ENCODE results near the gene AKAP7. TPM values are rescaled to one million over a fixed set of nuclear protein-coding genes. Genes with fewer than 3 reads are reported as not detected.

Gene AKAP7
- total and polyA plus RNA-seq, 2 donors (not counting 1 experiment from before 2014, with no cell fraction given) = 6.3 to 10.8 TPM

- Histone ChIP-seq H3K4me3 (ENCODE audit: control extremely low read depth in 1 of 5, extremely low read depth in 1 of 5, insufficient read depth in 1 of 5, low read depth in 2 of 5, low read length in 4 of 5) (peak overlapping the region in 3 of 5 experiments; percentile 55 to 76 (median 67)), H3K9ac (ENCODE audit: low read length) (peak overlapping the region; percentile 79), H3K36me3 (replicated peaks in 1 of 2; ENCODE audit: control extremely low read depth in 1 of 2, control insufficient read depth in 1 of 2, extremely low read depth in 1 of 2, insufficient read depth in 2 of 2, low read length in 1 of 2) (no peaks in the 10 kb centered on the region), H3K4me1 (ENCODE audit: control insufficient read depth in 2 of 2, insufficient read depth in 2 of 2, low read length in 2 of 2) (peaks cover 9 to 13% of the 10 kb centered on the region in 2 donors), H3K4me2 (replicated peaks; ENCODE audit: low read depth, low read length, poor library complexity, severe bottlenecking) (peak overlapping the region; percentile 76), H3K79me2 (ENCODE audit: control insufficient read depth, insufficient read depth, low read length) (no peaks in the 10 kb centered on the region), H2AFZ (ENCODE audit: insufficient read depth, low read depth, low read length, poor library complexity, severe bottlenecking) (peak overlapping the region; percentile 83), H4K20me1 (ENCODE audit: control insufficient read depth, insufficient read depth, low read length, poor library complexity, severe bottlenecking) (no peaks in the 10 kb centered on the region), H3K9me3 (ENCODE audit: control extremely low read depth in 1 of 3, control insufficient read depth in 2 of 3, insufficient read depth in 1 of 3, low read length in 2 of 3) (no peaks in the 10 kb centered on the region), H3K27ac (ENCODE audit: low read length in 2 of 2) (peak overlapping the region; percentile 66 to 78), H3K27me3 (replicated peaks in 1 of 4; ENCODE audit: control extremely low read depth in 1 of 4, control insufficient read depth in 3 of 4, insufficient read depth in 4 of 4, low read length in 3 of 4) (no peaks in the 10 kb centered on the region)
- intact Hi-C loops (cut with micrococcal nuclease) = loop anchor here (2.0 to 5.0 kb wide), 2 partner anchors 16 to 398 kb away; no protein-coding TSS in a partner anchor
- H3K4me1 Mint-ChIP-seq = peaks cover 16% of the 10 kb centered on the region
- 100% methylated on average over 1 of the region's 14 CpGs for WGBS (ENCODE audit: insufficient coverage)
- CTCF ChIA-PET = interaction anchor here (0.8 to 1.5 kb wide), 6 partner anchors 16 to 1113 kb away, joined by 3 to 4 read pairs (median 3); partner anchors contain the start of gene MED23
- POLR2A ChIA-PET = no interaction called here
- no peaks in the 10 kb centered on the region for H3K27me3 Mint-ChIP-seq
- no peaks in the 10 kb centered on the region for H3K9me3 Mint-ChIP-seq (ENCODE audit: insufficient read depth)
- DNase-seq = no peak
- H3K4me3 Mint-ChIP-seq = peak overlapping the region; percentile 89
- TF ChIP-seq CTCF (IDR thresholded peaks at IDR 0.05) = no peak
- TF ChIP-seq EZH2 (IDR thresholded peaks at IDR 0.05; ENCODE audit: borderline replicate concordance, insufficient read depth, low read depth, low read length, poor library complexity, severe bottlenecking) = no peak
- H3K27ac Mint-ChIP-seq = peak overlapping the region; percentile 26
- no peak for ATAC-seq (ENCODE audit: low read depth)
Measured at GRCh38 chr6:131134220-131134979, 867 bp upstream of the AKAP7 start.

- H3K4me2 ChIP-seq (replicated peaks; ENCODE audit: low read depth, low read length, poor library complexity, severe bottlenecking) = peak overlapping the region; percentile 76
- Mint-ChIP-seq H3K27me3 (no peaks in the 10 kb centered on the region), H3K27ac (peak overlapping the region; percentile 88), H3K4me1 (peaks cover 21% of the 10 kb centered on the region), H3K4me3 (peak overlapping the region; percentile 89), H3K9me3 (ENCODE audit: insufficient read depth) (no peaks in the 10 kb centered on the region)
- POLR2A ChIA-PET = no interaction called here
- H4K20me1 ChIP-seq (ENCODE audit: control insufficient read depth, insufficient read depth, low read length, poor library complexity, severe bottlenecking) = no peaks in the 10 kb centered on the region
- H2AFZ ChIP-seq (ENCODE audit: insufficient read depth, low read depth, low read length, poor library complexity, severe bottlenecking) = peak overlapping the region; percentile 83
- peak overlapping the region; percentile 46 to 80 (median 67) for H3K4me3 ChIP-seq (ENCODE audit: control extremely low read depth in 1 of 5, extremely low read depth in 1 of 5, insufficient read depth in 1 of 5, low read depth in 2 of 5, low read length in 4 of 5)
- no peaks in the 10 kb centered on the region for H3K27me3 ChIP-seq (replicated peaks in 1 of 4; ENCODE audit: control extremely low read depth in 1 of 4, control insufficient read depth in 3 of 4, insufficient read depth in 4 of 4, low read length in 3 of 4)
- TF ChIP-seq EZH2 (IDR thresholded peaks at IDR 0.05; ENCODE audit: borderline replicate concordance, insufficient read depth, low read depth, low read length, poor library complexity, severe bottlenecking) (no peak), CTCF (IDR thresholded peaks at IDR 0.05) (no peak)
- peak overlapping the region; percentile 66 to 78 for H3K27ac ChIP-seq (ENCODE audit: low read length in 2 of 2)
- H3K9me3 ChIP-seq (ENCODE audit: control extremely low read depth in 1 of 3, control insufficient read depth in 2 of 3, insufficient read depth in 1 of 3, low read length in 2 of 3) = no peaks in the 10 kb centered on the region
- H3K79me2 ChIP-seq (ENCODE audit: control insufficient read depth, insufficient read depth, low read length) = no peaks in the 10 kb centered on the region
- ATAC-seq (ENCODE audit: low read depth) = no peak
- no peak for DNase-seq
- peak overlapping the region; percentile 79 for H3K9ac ChIP-seq (ENCODE audit: low read length)
- intact Hi-C loops (cut with micrococcal nuclease) = loop anchor here (2.0 to 5.0 kb wide), 3 partner anchors 16 to 492 kb away; partner anchors contain the start of gene MED23
- CTCF ChIA-PET = interaction anchor here (1.2 to 1.3 kb wide), 2 partner anchors 18 to 250 kb away, joined by 3 to 4 read pairs; no protein-coding TSS in a partner anchor
- peaks cover 9 to 13% of the 10 kb centered on the region in 2 donors for H3K4me1 ChIP-seq (ENCODE audit: control insufficient read depth in 2 of 2, insufficient read depth in 2 of 2, low read length in 2 of 2)
- H3K36me3 ChIP-seq (replicated peaks in 1 of 2; ENCODE audit: control extremely low read depth in 1 of 2, control insufficient read depth in 1 of 2, extremely low read depth in 1 of 2, insufficient read depth in 2 of 2, low read length in 1 of 2) = no peaks in the 10 kb centered on the region
- 6% methylated on average over 4 of the region's 4 CpGs for WGBS (ENCODE audit: insufficient coverage)
Measured at GRCh38 chr6:131134980-131135243, 355 bp upstream of the AKAP7 start.

All from B cell (primary cell).